ENCODE results near the gene SMPX.

- no peak for TF ChIP-seq CTCF (optimal IDR thresholded peaks at IDR 0.05 in 1 of 3, IDR thresholded peaks at IDR 0.05 in 1 of 3, conservative IDR thresholded peaks at IDR 0.05 in 1 of 3; ENCODE audit: extremely low read depth in 1 of 3, insufficient read depth in 2 of 3, low read length in 3 of 3)
- no peak for TF ChIP-seq EZH2 (IDR thresholded peaks at IDR 0.05; ENCODE audit: low read length)
Observed at GRCh38 chrX:21705225-21705624, 52.7 kb downstream of the SMPX start.
